Suprapubic skin (tissue), 3 donors: Measurements from ENCODE around the gene SCAPER.
"Not testable (repeated sequence)": the region's sequence is repeated elsewhere in the genome, so short reads cannot be mapped to it uniquely, and the experiment has no call there.

Experiments used
- POLR2A ChIP-seq, 2 donors: fragments of 450-650 bp; IDR thresholded peaks; one replicate each; pipeline ENCODE4 v1.6.1; 2017; ENCODE audit warnings: antibody characterized with exemption in 2 of 2, mild to moderate bottlenecking in 2 of 2, moderate library complexity in 2 of 2
- TF ChIP-seq, protein P1 (sequence below), 2 donors: fragments of 200-600 bp in 1 of 2; fragments of 450-650 bp in 1 of 2; sonication (generic) in 1 of 2; IDR thresholded peaks; one replicate each; pipeline ENCODE4 v1.5.1; 2016 to 2019; ENCODE audit warnings: antibody characterized with exemption in 2 of 2, mild to moderate bottlenecking in 1 of 2, moderate library complexity in 1 of 2

- TF ChIP-seq, protein P1, sequence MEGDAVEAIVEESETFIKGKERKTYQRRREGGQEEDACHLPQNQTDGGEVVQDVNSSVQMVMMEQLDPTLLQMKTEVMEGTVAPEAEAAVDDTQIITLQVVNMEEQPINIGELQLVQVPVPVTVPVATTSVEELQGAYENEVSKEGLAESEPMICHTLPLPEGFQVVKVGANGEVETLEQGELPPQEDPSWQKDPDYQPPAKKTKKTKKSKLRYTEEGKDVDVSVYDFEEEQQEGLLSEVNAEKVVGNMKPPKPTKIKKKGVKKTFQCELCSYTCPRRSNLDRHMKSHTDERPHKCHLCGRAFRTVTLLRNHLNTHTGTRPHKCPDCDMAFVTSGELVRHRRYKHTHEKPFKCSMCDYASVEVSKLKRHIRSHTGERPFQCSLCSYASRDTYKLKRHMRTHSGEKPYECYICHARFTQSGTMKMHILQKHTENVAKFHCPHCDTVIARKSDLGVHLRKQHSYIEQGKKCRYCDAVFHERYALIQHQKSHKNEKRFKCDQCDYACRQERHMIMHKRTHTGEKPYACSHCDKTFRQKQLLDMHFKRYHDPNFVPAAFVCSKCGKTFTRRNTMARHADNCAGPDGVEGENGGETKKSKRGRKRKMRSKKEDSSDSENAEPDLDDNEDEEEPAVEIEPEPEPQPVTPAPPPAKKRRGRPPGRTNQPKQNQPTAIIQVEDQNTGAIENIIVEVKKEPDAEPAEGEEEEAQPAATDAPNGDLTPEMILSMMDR (IDR thresholded peaks at IDR 0.05): not testable (repeated sequence)
- not testable (repeated sequence) for TF ChIP-seq POLR2A (IDR thresholded peaks at IDR 0.05)
Observed at GRCh38 chr15:76873066-76873465, 32.1 kb downstream of the SCAPER start.
